Pulmonary artery endothelial cell (primary cell): ENCODE data around the gene KCNK5. TPM values are rescaled to one million over a fixed set of nuclear protein-coding genes. Genes with fewer than 3 reads are reported as not detected.

Source experiments
- DNase-seq: peaks from one replicate; pipeline ENCODE4 v3.0.0-alpha.2; 2011; ENCODE audit warnings: low read depth, low spot score
- total RNA-seq: library from RNA; depleted of rRNA; stranded (reverse); fragments of >200 nt; gene quantifications from 2 replicates; pipeline ENCODE4 v1.2.3, GENCODE V29; 2014

Gene KCNK5, protein sequence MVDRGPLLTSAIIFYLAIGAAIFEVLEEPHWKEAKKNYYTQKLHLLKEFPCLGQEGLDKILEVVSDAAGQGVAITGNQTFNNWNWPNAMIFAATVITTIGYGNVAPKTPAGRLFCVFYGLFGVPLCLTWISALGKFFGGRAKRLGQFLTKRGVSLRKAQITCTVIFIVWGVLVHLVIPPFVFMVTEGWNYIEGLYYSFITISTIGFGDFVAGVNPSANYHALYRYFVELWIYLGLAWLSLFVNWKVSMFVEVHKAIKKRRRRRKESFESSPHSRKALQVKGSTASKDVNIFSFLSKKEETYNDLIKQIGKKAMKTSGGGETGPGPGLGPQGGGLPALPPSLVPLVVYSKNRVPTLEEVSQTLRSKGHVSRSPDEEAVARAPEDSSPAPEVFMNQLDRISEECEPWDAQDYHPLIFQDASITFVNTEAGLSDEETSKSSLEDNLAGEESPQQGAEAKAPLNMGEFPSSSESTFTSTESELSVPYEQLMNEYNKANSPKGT
- not detected in 2 replicates for total RNA-seq

DNA sequence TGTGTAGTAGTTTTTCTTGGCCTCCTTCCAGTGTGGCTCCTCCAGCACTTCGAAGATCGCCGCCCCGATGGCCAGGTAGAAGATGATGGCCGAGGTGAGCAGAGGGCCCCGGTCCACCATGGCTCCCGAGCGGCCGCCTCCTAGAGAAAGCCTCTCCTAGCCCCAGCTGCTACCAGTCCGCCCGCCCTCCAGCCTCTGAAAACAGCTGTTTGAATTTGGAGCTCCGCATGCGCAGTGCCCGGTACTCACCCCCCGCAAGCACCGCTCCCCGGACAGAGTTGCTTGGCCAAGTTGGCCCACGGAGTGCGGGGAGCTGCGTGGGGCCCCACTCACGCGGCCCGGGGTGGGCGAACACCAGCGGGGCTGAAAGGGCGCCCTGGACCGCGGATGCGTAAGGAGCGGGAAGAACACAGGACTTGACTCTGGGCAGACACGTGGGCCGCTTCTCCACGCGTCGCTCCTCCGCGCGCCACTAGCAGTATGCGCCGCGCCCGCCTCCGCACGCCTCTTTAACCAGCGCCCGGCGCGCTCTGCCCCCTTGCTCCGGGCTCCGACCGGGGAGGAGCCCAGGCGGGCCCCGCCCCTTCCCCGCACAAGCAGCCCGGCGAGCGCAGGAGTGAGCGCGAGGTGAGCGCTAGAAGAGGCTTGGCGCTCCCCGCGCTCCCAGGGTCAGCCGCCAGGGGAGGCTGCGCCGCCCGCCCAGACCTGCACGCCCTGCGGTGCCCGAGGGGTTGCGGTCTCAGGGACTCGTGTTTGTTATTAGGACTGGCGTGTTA is at the start of gene KCNK5:
Gene KCNK5 (minus strand): TSS at position 484 of the 776 bp plus-strand sequence. CDS start 364 bp downstream, at position 120.
- no peak for DNase-seq

DNA sequence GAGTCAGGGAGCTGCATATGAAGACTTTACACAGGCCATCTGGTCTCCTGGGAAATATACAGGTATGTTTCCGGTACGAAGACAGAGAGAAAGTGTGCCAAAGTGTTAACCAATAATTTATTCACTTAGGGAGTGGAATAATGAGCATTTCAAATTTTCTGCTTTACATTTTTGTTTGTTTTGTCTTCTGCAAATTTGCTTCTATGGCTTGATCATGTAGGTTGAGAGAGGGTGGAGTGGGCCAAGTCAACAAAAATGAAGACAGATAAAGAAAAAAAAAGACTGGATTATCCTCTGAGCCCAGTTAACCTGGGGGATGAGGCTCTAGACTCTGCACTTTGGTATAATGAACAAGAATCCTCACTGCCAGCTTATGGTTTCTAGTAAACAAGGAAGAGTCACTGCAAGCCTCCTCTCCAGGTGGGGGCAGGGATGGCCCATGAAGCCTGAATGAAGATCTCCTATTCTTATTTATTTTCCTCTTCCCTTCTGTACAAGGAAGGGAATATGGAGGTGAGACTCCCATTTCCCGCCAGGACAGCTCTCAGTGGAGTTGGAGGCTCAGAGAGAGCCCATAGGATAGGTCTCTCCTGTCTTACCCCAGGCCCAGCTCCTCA is 47.2 kb upstream of the KCNK5 start:
- DNase-seq: no peak

- no peak for DNase-seq
These were observed 45.6 kb upstream of the KCNK5 start for GRCh38 chr6:39274903-39275302.

GRCh38 chr6:39274471-39274870 is 45.2 kb upstream of the KCNK5 start:
- no peak for DNase-seq

GRCh38 chr6:39273406-39273821 is 44.1 kb upstream of the KCNK5 start:
- DNase-seq: no peak

DNA sequence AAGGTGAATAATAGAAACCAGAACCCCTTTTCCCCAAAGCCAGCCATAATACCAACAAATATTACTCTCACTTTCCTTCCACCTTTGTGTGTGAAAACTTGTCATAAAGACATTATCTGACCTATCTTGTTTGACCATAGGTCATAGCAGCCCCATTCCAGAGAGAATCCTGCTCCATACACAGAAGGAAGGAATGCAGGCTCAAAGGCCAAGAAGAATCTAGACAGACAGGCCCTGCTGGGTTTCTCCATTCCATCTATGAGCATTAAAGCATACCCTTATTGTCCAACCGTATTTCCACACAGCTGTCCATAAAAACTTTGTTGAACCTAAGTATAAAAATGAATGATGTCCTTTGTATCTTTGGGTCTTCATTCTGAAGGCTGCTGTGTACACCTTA is 40.7 kb upstream of the KCNK5 start:
- DNase-seq: no peak

GRCh38 chr6:39268721-39269120 is 39.4 kb upstream of the KCNK5 start:
- no peak for DNase-seq

GRCh38 chr6:39268171-39268570 is 38.9 kb upstream of the KCNK5 start:
- DNase-seq: no peak

GRCh38 chr6:39266782-39267355 is 37.6 kb upstream of the KCNK5 start:
- no peak for DNase-seq

DNA sequence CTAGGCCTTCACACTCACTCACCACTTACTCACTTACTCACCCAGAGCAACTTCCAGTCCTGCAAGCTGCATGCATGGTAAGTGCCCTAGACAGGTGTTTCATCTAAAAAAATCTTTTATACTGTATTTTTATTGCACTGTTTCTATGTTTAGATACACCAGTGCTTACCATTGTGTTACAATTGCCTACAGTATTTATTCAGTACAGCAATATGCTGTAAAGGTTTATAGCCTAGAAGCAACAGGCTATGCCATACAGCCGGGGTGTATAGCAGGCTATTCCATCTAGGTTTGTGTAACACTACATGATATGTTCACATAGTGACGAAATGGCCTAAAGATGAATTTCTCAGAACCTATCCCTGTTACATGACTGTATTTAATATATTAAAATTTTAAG is 37.1 kb upstream of the KCNK5 start:
- no peak for DNase-seq

GRCh38 chr6:39263303-39264037 is 34.2 kb upstream of the KCNK5 start:
- DNase-seq: no peak

DNA sequence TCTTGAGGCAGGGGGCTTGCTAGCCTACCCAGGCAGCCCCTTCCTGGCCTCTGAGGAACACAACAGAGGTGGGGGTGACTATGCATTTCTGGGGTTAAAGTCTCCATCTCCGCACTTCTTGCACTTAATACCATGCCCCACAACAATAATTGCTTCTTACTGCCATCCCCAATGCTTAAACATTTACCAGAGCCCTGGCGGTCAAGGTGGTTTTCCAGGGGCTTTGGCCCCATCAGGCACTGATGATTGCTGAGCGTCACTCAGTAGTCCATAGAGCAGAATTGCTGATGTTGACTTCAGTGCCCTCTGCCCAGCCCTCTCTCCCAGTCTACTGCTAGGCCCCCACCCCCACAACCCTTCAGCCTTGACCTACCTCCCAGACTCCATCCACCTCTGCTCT is 32.5 kb upstream of the KCNK5 start:
- no peak for DNase-seq

DNA sequence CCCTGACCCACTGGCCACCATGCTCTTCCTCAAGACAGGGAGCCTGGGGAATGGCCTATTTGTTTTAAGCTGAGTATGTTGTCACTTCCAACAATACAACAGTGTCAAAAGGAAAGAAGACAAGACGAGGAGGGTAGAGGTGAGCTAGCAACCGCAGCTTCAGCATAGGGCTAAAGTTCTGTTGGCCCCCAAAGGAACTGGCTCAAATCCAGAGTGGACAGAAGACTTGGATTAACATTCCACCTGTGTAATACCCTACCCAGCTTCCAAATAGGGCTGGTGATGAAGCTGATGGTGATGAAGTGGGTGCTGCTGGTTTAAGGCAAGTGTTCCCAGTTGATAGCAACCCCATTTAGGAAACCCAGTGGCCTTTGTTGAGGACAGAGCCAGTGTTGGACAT is 31.7 kb upstream of the KCNK5 start:
- no peak for DNase-seq

- DNase-seq: no peak
These were observed 31.2 kb upstream of the KCNK5 start for GRCh38 chr6:39260456-39260855.

DNA sequence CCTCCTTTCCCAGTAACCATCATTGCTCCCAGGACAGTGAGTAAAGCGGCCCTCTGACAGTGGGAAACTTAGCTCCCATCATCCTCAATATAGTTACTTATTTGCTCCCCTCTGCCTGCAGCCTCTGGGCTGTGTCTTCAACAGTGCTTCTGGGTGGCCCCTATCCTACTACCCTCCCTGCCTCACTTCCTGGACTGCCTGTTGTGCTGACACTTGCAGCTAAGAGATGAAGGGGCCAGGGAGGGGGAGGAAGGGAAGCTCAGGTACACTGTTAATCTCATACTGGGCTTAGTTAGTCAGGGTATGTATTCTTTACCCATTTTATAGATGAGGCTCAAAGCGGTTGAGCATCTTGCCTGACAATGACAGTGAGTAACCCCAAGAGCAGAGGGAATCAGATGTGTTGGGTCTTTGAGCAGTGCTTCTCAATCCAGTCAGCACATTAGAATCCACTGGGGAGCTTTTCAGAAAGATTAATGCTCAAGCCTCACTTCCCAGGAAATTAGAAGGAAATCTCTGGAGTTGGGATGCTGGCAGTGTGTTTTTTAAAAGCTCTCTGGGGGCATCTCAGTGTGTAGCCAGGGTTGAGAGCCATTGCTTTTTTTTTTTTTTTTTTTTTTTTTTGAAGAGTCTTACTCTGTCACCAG is 27.1 kb upstream of the KCNK5 start:
- no peak for DNase-seq

DNA sequence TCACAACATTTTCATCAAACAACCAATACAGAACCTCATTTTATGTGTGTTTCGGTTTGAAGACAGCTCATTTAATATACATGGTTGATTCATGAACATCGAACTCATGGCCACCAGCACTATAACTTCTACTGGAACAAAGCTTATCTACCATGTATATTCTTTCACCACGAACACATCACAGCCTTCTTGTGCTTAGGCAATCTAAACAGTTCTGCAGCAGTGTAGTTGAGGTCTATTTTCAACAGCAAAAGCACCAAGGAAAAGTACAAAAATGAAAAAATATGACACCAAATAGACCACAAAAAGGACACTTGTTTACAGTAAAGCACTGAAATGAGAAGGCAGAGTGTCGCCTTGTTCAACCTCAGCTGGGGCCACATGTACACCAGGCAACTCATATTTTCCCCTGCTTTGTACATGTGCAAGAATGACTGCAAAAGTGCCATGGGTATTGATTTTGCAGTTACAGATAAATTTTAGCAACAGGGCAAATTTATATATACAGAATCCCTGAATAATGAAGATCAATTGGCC is 25.8 kb upstream of the KCNK5 start:
- DNase-seq: no peak

GRCh38 chr6:39251406-39251805 is 22.1 kb upstream of the KCNK5 start:
- no peak for DNase-seq

- no peak for DNase-seq
These were observed 21.2 kb upstream of the KCNK5 start for GRCh38 chr6:39250507-39250906.

DNA sequence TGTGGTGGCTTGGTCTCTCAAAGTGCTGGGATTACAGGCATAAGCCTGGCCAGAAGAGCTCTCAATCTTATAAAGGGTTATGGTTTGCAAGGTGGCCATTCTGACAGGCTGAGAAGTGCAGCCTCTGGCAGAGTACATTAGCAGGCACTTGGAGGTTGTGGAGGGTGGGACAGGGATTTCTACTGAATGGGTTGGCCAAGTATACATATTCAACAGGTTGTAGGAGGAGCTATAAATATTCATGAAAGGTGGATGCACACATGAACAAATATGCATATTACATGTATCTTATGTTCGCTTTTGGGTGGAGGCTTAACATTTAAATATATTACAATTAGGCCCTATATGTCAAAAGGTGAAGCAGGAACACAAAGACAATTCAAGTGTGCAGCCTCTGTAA is 20.0 kb upstream of the KCNK5 start:
- no peak for DNase-seq

- no peak for DNase-seq
These were observed 18.5 kb upstream of the KCNK5 start for GRCh38 chr6:39247667-39248194.
